Measurements from ENCODE around the gene NRGN. TPM values are rescaled to one million over a fixed set of nuclear protein-coding genes. Genes with fewer than 3 reads are reported as not detected.

The NRGN gene
- total and polyA plus RNA-seq, 10 of the 15 experiments (the other 5 are each of a cell fraction or from before 2014, with no cell fraction given): 0.36 to 3.2 (median 1.1) TPM; not detected in 2

DNA sequence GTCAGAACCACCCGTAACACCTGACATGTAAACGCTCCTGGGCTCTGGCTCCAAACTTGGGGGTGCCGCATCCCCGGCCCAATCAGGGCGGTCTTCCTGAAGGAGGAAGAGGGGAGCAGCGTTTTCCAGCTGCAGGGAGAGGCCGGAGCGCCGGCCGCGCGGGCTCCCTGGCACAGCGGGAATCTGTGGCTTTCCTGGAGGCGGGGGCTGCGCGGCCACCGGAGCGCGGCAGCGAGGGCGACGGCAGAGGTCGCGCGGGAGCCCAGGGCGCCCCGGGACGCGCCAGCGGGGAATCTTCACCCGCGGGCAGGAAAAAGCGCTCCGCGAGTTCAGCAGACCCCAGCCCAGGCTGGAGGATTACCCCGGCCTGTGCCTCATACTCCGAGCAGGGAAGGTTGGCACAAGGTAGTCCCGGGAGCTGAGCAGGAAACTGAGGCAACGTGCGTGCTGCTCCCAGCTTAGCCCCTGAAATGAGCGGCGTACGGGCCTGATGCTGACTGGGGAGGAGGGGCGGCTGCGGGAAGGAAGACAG is 22.9 kb downstream of the NRGN start (continued):
- TF ChIP-seq, protein P1, sequence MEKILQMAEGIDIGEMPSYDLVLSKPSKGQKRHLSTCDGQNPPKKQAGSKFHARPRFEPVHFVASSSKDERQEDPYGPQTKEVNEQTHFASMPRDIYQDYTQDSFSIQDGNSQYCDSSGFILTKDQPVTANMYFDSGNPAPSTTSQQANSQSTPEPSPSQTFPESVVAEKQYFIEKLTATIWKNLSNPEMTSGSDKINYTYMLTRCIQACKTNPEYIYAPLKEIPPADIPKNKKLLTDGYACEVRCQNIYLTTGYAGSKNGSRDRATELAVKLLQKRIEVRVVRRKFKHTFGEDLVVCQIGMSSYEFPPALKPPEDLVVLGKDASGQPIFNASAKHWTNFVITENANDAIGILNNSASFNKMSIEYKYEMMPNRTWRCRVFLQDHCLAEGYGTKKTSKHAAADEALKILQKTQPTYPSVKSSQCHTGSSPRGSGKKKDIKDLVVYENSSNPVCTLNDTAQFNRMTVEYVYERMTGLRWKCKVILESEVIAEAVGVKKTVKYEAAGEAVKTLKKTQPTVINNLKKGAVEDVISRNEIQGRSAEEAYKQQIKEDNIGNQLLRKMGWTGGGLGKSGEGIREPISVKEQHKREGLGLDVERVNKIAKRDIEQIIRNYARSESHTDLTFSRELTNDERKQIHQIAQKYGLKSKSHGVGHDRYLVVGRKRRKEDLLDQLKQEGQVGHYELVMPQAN (conservative IDR thresholded peaks at IDR 0.05): peak; percentile 52; the same call in 1 of the 2 replicates
- TF ChIP-seq, protein P2, sequence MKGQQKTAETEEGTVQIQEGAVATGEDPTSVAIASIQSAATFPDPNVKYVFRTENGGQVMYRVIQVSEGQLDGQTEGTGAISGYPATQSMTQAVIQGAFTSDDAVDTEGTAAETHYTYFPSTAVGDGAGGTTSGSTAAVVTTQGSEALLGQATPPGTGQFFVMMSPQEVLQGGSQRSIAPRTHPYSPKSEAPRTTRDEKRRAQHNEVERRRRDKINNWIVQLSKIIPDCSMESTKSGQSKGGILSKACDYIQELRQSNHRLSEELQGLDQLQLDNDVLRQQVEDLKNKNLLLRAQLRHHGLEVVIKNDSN (IDR thresholded peaks at IDR 0.05; ENCODE audit: borderline replicate concordance, extremely low read length, insufficient read depth, low read depth, low read length): no peak
- TF ChIP-seq TBL1XR1 (IDR thresholded peaks at IDR 0.05; ENCODE audit: low read depth, low read length): no peak
- TF ChIP-seq TCF3 (IDR thresholded peaks at IDR 0.05; ENCODE audit: borderline replicate concordance, insufficient read depth, low read depth, low read length): no peak
- TF ChIP-seq NFYB (IDR thresholded peaks at IDR 0.05; ENCODE audit: insufficient read depth, low read depth, low read length): no peak
- TF ChIP-seq, protein P3, sequence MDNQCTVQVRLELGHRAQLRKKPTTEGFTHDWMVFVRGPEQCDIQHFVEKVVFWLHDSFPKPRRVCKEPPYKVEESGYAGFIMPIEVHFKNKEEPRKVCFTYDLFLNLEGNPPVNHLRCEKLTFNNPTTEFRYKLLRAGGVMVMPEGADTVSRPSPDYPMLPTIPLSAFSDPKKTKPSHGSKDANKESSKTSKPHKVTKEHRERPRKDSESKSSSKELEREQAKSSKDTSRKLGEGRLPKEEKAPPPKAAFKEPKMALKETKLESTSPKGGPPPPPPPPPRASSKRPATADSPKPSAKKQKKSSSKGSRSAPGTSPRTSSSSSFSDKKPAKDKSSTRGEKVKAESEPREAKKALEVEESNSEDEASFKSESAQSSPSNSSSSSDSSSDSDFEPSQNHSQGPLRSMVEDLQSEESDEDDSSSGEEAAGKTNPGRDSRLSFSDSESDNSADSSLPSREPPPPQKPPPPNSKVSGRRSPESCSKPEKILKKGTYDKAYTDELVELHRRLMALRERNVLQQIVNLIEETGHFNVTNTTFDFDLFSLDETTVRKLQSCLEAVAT (IDR thresholded peaks at IDR 0.05): no peak
- TF ChIP-seq ZNF384 (IDR thresholded peaks at IDR 0.05; ENCODE audit: borderline replicate concordance, low read depth, low read length): no peak
- TF ChIP-seq HDAC2 (IDR thresholded peaks at IDR 0.05): no peak

All from GM12878 (cell line).